GM19467 (cell line): Measurements from ENCODE around the gene FOXN4.

Experiments used
- ATAC-seq: cut with Tn5 transposase; IDR thresholded peaks from one replicate; pipeline ENCODE4 v1.9.1; 2021; ENCODE audit warnings: mild to moderate bottlenecking, moderate library complexity; ENCODE audit not compliant: unreplicated experiment

Gene FOXN4

GRCh38 chr12:109284392-109284791, 24.7 kb downstream of the FOXN4 start:
- no peak for ATAC-seq

- ATAC-seq: no peak
These were observed 27.6 kb downstream of the FOXN4 start for GRCh38 chr12:109281452-109281851.

GRCh38 chr12:109279525-109279924, 29.6 kb downstream of the FOXN4 start:
- ATAC-seq: no peak

GRCh38 chr12:109278912-109279311, 30.2 kb downstream of the FOXN4 start:
- ATAC-seq: no peak

- no peak for ATAC-seq
These were observed 31.0 kb downstream of the FOXN4 start for GRCh38 chr12:109277899-109278762.

GRCh38 chr12:109277255-109277898, 31.7 kb downstream of the FOXN4 start:
- ATAC-seq: no peak

GRCh38 chr12:109276160-109276559, 32.9 kb downstream of the FOXN4 start:
- no peak for ATAC-seq

GRCh38 chr12:109275173-109275572, 33.9 kb downstream of the FOXN4 start:
- no peak for ATAC-seq

GRCh38 chr12:109274381-109274780, 34.7 kb downstream of the FOXN4 start:
- ATAC-seq: no peak

- no peak for ATAC-seq
These were observed 35.7 kb downstream of the FOXN4 start for GRCh38 chr12:109273354-109273753.

- no peak for ATAC-seq
These were observed 37.7 kb downstream of the FOXN4 start for GRCh38 chr12:109271418-109271817.

- no peak for ATAC-seq
These were observed 38.6 kb downstream of the FOXN4 start for GRCh38 chr12:109270494-109270893.

GRCh38 chr12:109269428-109269827, 39.7 kb downstream of the FOXN4 start:
- no peak for ATAC-seq

- ATAC-seq: no peak
These were observed 40.2 kb downstream of the FOXN4 start for GRCh38 chr12:109268896-109269295.

GRCh38 chr12:109267361-109267760, 41.7 kb downstream of the FOXN4 start:
- no peak for ATAC-seq

- ATAC-seq: no peak
These were observed 42.8 kb downstream of the FOXN4 start for GRCh38 chr12:109266106-109266879.

GRCh38 chr12:109264943-109265650, 44.0 kb downstream of the FOXN4 start:
- no peak for ATAC-seq

GRCh38 chr12:109264095-109264942, 44.8 kb downstream of the FOXN4 start:
- ATAC-seq: no peak

GRCh38 chr12:109263439-109263838, 45.6 kb downstream of the FOXN4 start:
- no peak for ATAC-seq

GRCh38 chr12:109261939-109262338, 47.1 kb downstream of the FOXN4 start:
- no peak for ATAC-seq
